A673 (cell line): ENCODE data around the gene KCNH8. TPM values are rescaled to one million over a fixed set of nuclear protein-coding genes. Genes with fewer than 3 reads are reported as not detected.

Source experiments
- BruUV-seq: library from RNA; stranded (reverse); fragments of 400-500 nt; replicated peaks from 2 replicates; lab custom pipeline; 2021; lab: Mats Ljungman, UMichigan
- CTCF ChIA-PET: fragments of 300-600 bp; sonication (Branson Sonifier 250); formaldehyde crosslinking; loops from one replicate; lab custom pipeline; 2022; ENCODE audit warnings: antibody characterized with exemption; lab: Charles Lee
- POLR2A ChIA-PET: fragments of 300-600 bp; sonication (Branson Sonifier 250); formaldehyde crosslinking; loops from one replicate; lab custom pipeline; 2022; ENCODE audit warnings: antibody characterized with exemption; ENCODE audit not compliant: low non-redundant PET; lab: Charles Lee
- DNase-seq: peaks from one replicate; pipeline ENCODE4 v3.0.0-alpha.2; 2015; ENCODE audit warnings: low spot score
- H3K27ac ChIP-seq: fragments of 200-600 bp; sonication (generic); 2 replicates; pipeline ENCODE4 v1.5.1; 2016; ENCODE audit warnings: mixed run types, low read depth, mild to moderate bottlenecking, mixed read lengths, antibody characterized with exemption, low read length; ENCODE audit not compliant: poor library complexity, severe bottlenecking
- H3K27me3 ChIP-seq: fragments of 200-600 bp; sonication (generic); replicated peaks from 2 replicates; pipeline ENCODE4 v1.6.1; 2017; ENCODE audit warnings: mixed run types, low read depth, mild to moderate bottlenecking, mixed read lengths, antibody characterized with exemption, low read length; ENCODE audit not compliant: insufficient read depth, poor library complexity
- H3K36me3 ChIP-seq: fragments of 200-600 bp; sonication (generic); 2 replicates; pipeline ENCODE4 v1.6.1; 2016; ENCODE audit warnings: mixed run types, mild to moderate bottlenecking, mixed read lengths, antibody characterized with exemption, low read length; ENCODE audit not compliant: insufficient read depth, poor library complexity, severe bottlenecking
- H3K4me1 ChIP-seq: fragments of 200-600 bp; sonication (generic); 2 replicates; pipeline ENCODE4 v1.6.1; 2017; ENCODE audit warnings: mixed run types, mild to moderate bottlenecking, mixed read lengths, antibody characterized with exemption, low read length; ENCODE audit not compliant: insufficient read depth, poor library complexity, severe bottlenecking
- H3K4me3 ChIP-seq: fragments of 200-600 bp; sonication (generic); 2 replicates; pipeline ENCODE4 v1.5.1; 2016; ENCODE audit warnings: low read depth, mixed run types, mild to moderate bottlenecking, mixed read lengths, low read length; ENCODE audit not compliant: poor library complexity, severe bottlenecking
- H3K9me3 ChIP-seq: fragments of 200-600 bp; sonication (generic); 2 replicates; pipeline ENCODE4 v1.6.1; 2016; ENCODE audit warnings: mixed run types, low read depth, mild to moderate bottlenecking, mixed read lengths, antibody characterized with exemption, low read length; ENCODE audit not compliant: poor library complexity, severe bottlenecking
- CTCF ChIP-seq: fragments of 300-800, 200-600 bp; sonication (generic); conservative IDR thresholded peaks from 2 replicates; pipeline ENCODE4 v1.5.1; 2017; ENCODE audit warnings: low read depth, mild to moderate bottlenecking, antibody characterized with exemption, low read length, moderate library complexity, mixed read lengths
- EZH2 ChIP-seq: fragments of 200-600 bp; sonication (generic); IDR thresholded peaks from 2 replicates; pipeline ENCODE4 v1.6.1; 2017; ENCODE audit warnings: borderline replicate concordance, low read depth, mild to moderate bottlenecking, mixed read lengths, antibody characterized with exemption, low read length; ENCODE audit not compliant: poor library complexity, severe bottlenecking
- intact Hi-C: fragments of 100-400 bp; cut with micrococcal nuclease; formaldehyde crosslinking; loops from one replicate; pipeline ENCODE4 v1.10.0; 2022; ENCODE audit not compliant: unreplicated experiment
- total RNA-seq: library from RNA; stranded (reverse); gene quantifications from 2 replicates; pipeline ENCODE4 v1.2.3, GENCODE V29; 2021

The KCNH8 gene
- total RNA-seq, 1 experiment from 2014 or later: not detected

- no peaks in the 10 kb centered on the region for H3K27me3 ChIP-seq
- BruUV-seq: no TSS peak
- no peak for DNase-seq
- TF ChIP-seq CTCF (no peak), EZH2 (no peak)
- CTCF ChIA-PET: no interaction called here
- POLR2A ChIA-PET: no interaction called here
- H3K36me3 ChIP-seq: no peaks in the 10 kb centered on the region
- intact Hi-C loops: no loop called here
- H3K4me1 ChIP-seq: no peaks in the 10 kb centered on the region
- H3K27ac ChIP-seq: no peak overlapping the region
- H3K4me3 ChIP-seq: no peak overlapping the region
- no peaks in the 10 kb centered on the region for H3K9me3 ChIP-seq
Observed at GRCh38 chr3:19221081-19221480, 72.8 kb downstream of the KCNH8 start.

- CTCF ChIA-PET: no interaction called here
- DNase-seq: no peak
- Histone ChIP-seq H3K9me3 (no peaks in the 10 kb centered on the region), H3K4me3 (no peak overlapping the region), H3K27me3 (no peaks in the 10 kb centered on the region), H3K27ac (no peak overlapping the region), H3K4me1 (no peaks in the 10 kb centered on the region), H3K36me3 (no peaks in the 10 kb centered on the region)
- TF ChIP-seq EZH2: no peak
- no peak for TF ChIP-seq CTCF
- POLR2A ChIA-PET: no interaction called here
- no TSS peak for BruUV-seq
- intact Hi-C loops: no loop called here
Observed at GRCh38 chr3:19226479-19226878, 78.2 kb downstream of the KCNH8 start.

GRCh38 chr3:19228167-19228566, 79.9 kb downstream of the KCNH8 start:
- DNase-seq: no peak
- Histone ChIP-seq H3K4me1 (no peaks in the 10 kb centered on the region), H3K4me3 (no peak overlapping the region), H3K27ac (no peak overlapping the region), H3K27me3 (no peaks in the 10 kb centered on the region), H3K9me3 (no peaks in the 10 kb centered on the region), H3K36me3 (no peaks in the 10 kb centered on the region)
- ChIA-PET POLR2A (no interaction called here), CTCF (no interaction called here)
- intact Hi-C loops: no loop called here
- TF ChIP-seq CTCF: no peak
- TF ChIP-seq EZH2: no peak
- BruUV-seq: no TSS peak
